ENCODE data around the gene PLCH1. TPM values are rescaled to one million over a fixed set of nuclear protein-coding genes. Genes with fewer than 3 reads are reported as not detected.

Gene PLCH1
- total RNA-seq, 6 donors from 2014 or later: 7.7 to 26.3 (median 13.6) TPM

DNA sequence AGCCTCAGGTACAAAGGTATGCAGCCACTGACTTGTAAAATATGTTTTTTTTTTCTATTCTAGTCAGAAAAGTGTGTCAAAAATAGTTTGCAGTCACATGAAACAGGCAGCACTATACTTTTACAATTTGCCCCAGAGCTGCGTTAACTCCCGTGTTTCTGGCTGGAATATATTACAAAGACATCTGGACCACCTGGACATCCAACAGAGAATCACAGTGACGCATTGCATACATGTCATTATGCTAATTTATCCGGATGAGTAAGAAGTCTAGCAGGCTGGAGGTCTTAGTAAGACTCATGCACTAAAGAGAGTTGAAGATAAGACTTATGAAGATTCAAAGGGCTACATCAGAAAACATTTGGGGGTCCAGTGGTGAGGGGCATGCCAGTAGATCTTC is 412.2 kb downstream of the PLCH1 start:
- no peaks in the 10 kb centered on the region for H3K36me3 ChIP-seq
- DNase-seq (no peak), ATAC-seq (ENCODE audit: low FRiP score in 2 of 2) (no peak)
- 70 to 81% methylated on average over 4 of the region's 4 CpGs for WGBS, 2 donors
- H3K4me1 ChIP-seq: no peaks in the 10 kb centered on the region
- no peaks in the 10 kb centered on the region for H3K27me3 ChIP-seq
- no peak overlapping the region for H3K4me3 ChIP-seq
- H3K9me3 ChIP-seq: no peaks in the 10 kb centered on the region
- TF ChIP-seq POLR2A (IDR thresholded peaks at IDR 0.05) (no peak), POLR2AphosphoS5 (IDR thresholded peaks at IDR 0.05) (no peak), EP300 (IDR thresholded peaks at IDR 0.05) (no peak), CTCF (IDR thresholded peaks at IDR 0.05) (no peak)
- H3K27ac ChIP-seq: no peak overlapping the region

GRCh38 chr3:155331078-155331477 is 413.8 kb downstream of the PLCH1 start:
- WGBS, 2 donors: 85 to 86% methylated on average over 2 of the region's 2 CpGs
- ATAC-seq (ENCODE audit: low FRiP score in 2 of 2): no peak
- no peaks in the 10 kb centered on the region for H3K36me3 ChIP-seq

DNA sequence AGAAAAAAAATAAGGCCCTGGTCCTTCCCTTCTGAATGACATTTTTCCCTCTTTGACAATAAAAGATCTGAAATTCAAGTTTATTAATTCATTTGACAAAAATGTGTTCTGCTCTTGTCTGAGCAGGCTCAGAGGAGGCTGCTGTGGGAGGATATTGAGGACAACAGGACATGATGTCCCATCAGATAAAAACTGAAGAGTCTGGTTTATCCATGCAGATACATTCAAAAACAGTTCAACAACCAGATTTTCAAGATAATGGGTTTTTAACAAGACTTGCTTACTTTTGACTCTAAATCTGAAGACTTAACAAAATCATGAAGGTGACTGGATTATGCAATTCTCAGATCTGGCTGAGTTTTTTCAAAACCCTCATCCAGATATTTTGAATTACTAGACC is 414.5 kb downstream of the PLCH1 start:
- H3K27me3 ChIP-seq: no peaks in the 10 kb centered on the region
- TF ChIP-seq EP300 (IDR thresholded peaks at IDR 0.05) (no peak), POLR2AphosphoS5 (IDR thresholded peaks at IDR 0.05) (no peak), CTCF (IDR thresholded peaks at IDR 0.05) (no peak), POLR2A (IDR thresholded peaks at IDR 0.05) (no peak)
- no peak for ATAC-seq (ENCODE audit: low FRiP score in 2 of 2)
- H3K4me3 ChIP-seq: no peak overlapping the region
- H3K4me1 ChIP-seq: no peaks in the 10 kb centered on the region
- H3K9me3 ChIP-seq: no peaks in the 10 kb centered on the region
- no peaks in the 10 kb centered on the region for H3K36me3 ChIP-seq
- no peak for DNase-seq
- no peak overlapping the region for H3K27ac ChIP-seq

More at GRCh38 chr3:155331078-155331477, 413.8 kb downstream of the PLCH1 start:
- no peak overlapping the region for H3K4me3 ChIP-seq
- no peak overlapping the region for H3K27ac ChIP-seq
- H3K9me3 ChIP-seq: no peaks in the 10 kb centered on the region
- DNase-seq: no peak
- TF ChIP-seq POLR2A (IDR thresholded peaks at IDR 0.05) (no peak), EP300 (IDR thresholded peaks at IDR 0.05) (no peak), POLR2AphosphoS5 (IDR thresholded peaks at IDR 0.05) (no peak), CTCF (IDR thresholded peaks at IDR 0.05) (no peak)
- H3K4me1 ChIP-seq: no peaks in the 10 kb centered on the region
- no peaks in the 10 kb centered on the region for H3K27me3 ChIP-seq

GRCh38 chr3:155329513-155330048 is 415.3 kb downstream of the PLCH1 start:
- no peak for DNase-seq
- TF ChIP-seq POLR2A (IDR thresholded peaks at IDR 0.05) (no peak), POLR2AphosphoS5 (IDR thresholded peaks at IDR 0.05) (no peak), EP300 (IDR thresholded peaks at IDR 0.05) (no peak), CTCF (IDR thresholded peaks at IDR 0.05) (no peak)

GRCh38 chr3:155327871-155328270 is 417.0 kb downstream of the PLCH1 start:
- ATAC-seq (ENCODE audit: low FRiP score in 2 of 2) (no peak), DNase-seq (no peak)
- Histone ChIP-seq H3K4me1 (no peaks in the 10 kb centered on the region), H3K27me3 (no peaks in the 10 kb centered on the region), H3K9me3 (no peaks in the 10 kb centered on the region), H3K36me3 (no peaks in the 10 kb centered on the region), H3K4me3 (no peak overlapping the region), H3K27ac (no peak overlapping the region)
- 85 to 89% methylated on average over 2 of the region's 2 CpGs for WGBS, 2 donors
- TF ChIP-seq POLR2A (IDR thresholded peaks at IDR 0.05) (no peak), EP300 (IDR thresholded peaks at IDR 0.05) (no peak), POLR2AphosphoS5 (IDR thresholded peaks at IDR 0.05) (no peak)

More at GRCh38 chr3:155329513-155330048, 415.3 kb downstream of the PLCH1 start:
- WGBS, 2 donors: 87 to 90% methylated on average over 6 of the region's 6 CpGs
- no peak overlapping the region for H3K27ac ChIP-seq
- no peaks in the 10 kb centered on the region for H3K27me3 ChIP-seq
- no peaks in the 10 kb centered on the region for H3K36me3 ChIP-seq
- no peaks in the 10 kb centered on the region for H3K4me1 ChIP-seq
- H3K9me3 ChIP-seq: no peaks in the 10 kb centered on the region
- ATAC-seq (ENCODE audit: low FRiP score in 2 of 2): no peak
- H3K4me3 ChIP-seq: no peak overlapping the region
